B cell (primary cell): ENCODE data around the gene EVPL. TPM values are rescaled to one million over a fixed set of nuclear protein-coding genes. Genes with fewer than 3 reads are reported as not detected.
"Not testable (repeated sequence)": the region's sequence is repeated elsewhere in the genome, so short reads cannot be mapped to it uniquely, and the experiment has no call there.

Experiments used
- ATAC-seq: fragments of 200-7000 bp; cut with Tn5 transposase; one replicate; pipeline ENCODE4 v1.10.0; 2021; ENCODE audit warnings: low read depth, mild to moderate bottlenecking, moderate number of reproducible peaks, moderate library complexity
- CTCF ChIA-PET: fragments of 350-600 bp; sonication (Branson Sonifier 250); formaldehyde crosslinking; loops from one replicate; lab custom pipeline; 2021; ENCODE audit warnings: antibody characterized with exemption, inconsistent platforms; lab: Charles Lee
- POLR2A ChIA-PET: fragments of 350-600 bp; sonication (Branson Sonifier 250); formaldehyde crosslinking; loops from one replicate; lab custom pipeline; 2021; ENCODE audit warnings: antibody characterized with exemption; lab: Charles Lee
- DNase-seq: peaks from one replicate; pipeline ENCODE4 v3.0.0; 2013
- H2AFZ ChIP-seq: 2 replicates; pipeline ENCODE4 v1.6.1; 2012; ENCODE audit warnings: mild to moderate bottlenecking, low read depth, low read length; ENCODE audit not compliant: insufficient read depth, poor library complexity, severe bottlenecking
- H3K27ac ChIP-seq, 2 donors: 1 replicate in 1 of 2; 2 replicates in 1 of 2; pipeline ENCODE4 v1.5.1; 2012 to 2013; ENCODE audit warnings: low read length in 2 of 2, mild to moderate bottlenecking in 2 of 2, moderate library complexity in 1 of 2
- H3K27me3 ChIP-seq, 4 experiments: fragments of 200-600 bp in 1 of 4; sonication (generic) in 1 of 4; replicated peaks in 1 of 4; 1 replicate in 2 of 4; 2 replicates in 2 of 4; pipeline versions ENCODE4 v1.6.1 to v1.7.0; 2013 to 2016; ENCODE audit warnings: low read length in 3 of 4, mild to moderate bottlenecking in 2 of 4, mixed read lengths in 1 of 4, moderate library complexity in 1 of 4; ENCODE audit not compliant: insufficient read depth in 4 of 4, control insufficient read depth in 3 of 4; ENCODE audit errors: control extremely low read depth in 1 of 4
- H3K36me3 ChIP-seq, 2 experiments: replicated peaks in 1 of 2; 1 replicate in 1 of 2; 2 replicates in 1 of 2; pipeline versions ENCODE4 v1.6.1 to v1.7.1; 2013; ENCODE audit warnings: low read length in 1 of 2; ENCODE audit not compliant: insufficient read depth in 2 of 2, control insufficient read depth in 1 of 2; ENCODE audit errors: control extremely low read depth in 1 of 2, extremely low read depth in 1 of 2
- H3K4me1 ChIP-seq, 2 donors: fragments of 200-600 bp in 1 of 2; sonication (generic) in 1 of 2; 1 replicate in 1 of 2; 2 replicates in 1 of 2; pipeline versions ENCODE4 v1.5.1 to v1.6.1; 2013 to 2017; ENCODE audit warnings: low read length in 2 of 2; ENCODE audit not compliant: control insufficient read depth in 2 of 2, insufficient read depth in 2 of 2
- H3K4me2 ChIP-seq: replicated peaks from 2 replicates; pipeline ENCODE3; 2012; ENCODE audit warnings: mild to moderate bottlenecking, low read depth, low read length; ENCODE audit not compliant: poor library complexity, severe bottlenecking
- H3K4me3 ChIP-seq, 5 experiments: fragments of 200-600 bp in 1 of 5; sonication (generic) in 1 of 5; 1 replicate in 3 of 5; 2 replicates in 2 of 5; pipeline versions ENCODE4 v1.5.1 to v1.7.0; 2011 to 2016; ENCODE audit warnings: low read length in 4 of 5, mild to moderate bottlenecking in 4 of 5, low read depth in 2 of 5, control low read depth in 1 of 5, moderate library complexity in 1 of 5; ENCODE audit not compliant: insufficient read depth in 1 of 5; ENCODE audit errors: control extremely low read depth in 1 of 5, extremely low read depth in 1 of 5
- H3K79me2 ChIP-seq: fragments of 200-600 bp; sonication (generic); one replicate; pipeline ENCODE4 v1.6.0; 2016; ENCODE audit warnings: low read length; ENCODE audit not compliant: control insufficient read depth, insufficient read depth
- H3K9ac ChIP-seq: fragments of 200-600 bp; sonication (generic); 2 replicates; pipeline ENCODE4 v1.6.1; 2017; ENCODE audit warnings: mild to moderate bottlenecking, low read length, moderate library complexity
- H3K9me3 ChIP-seq, 3 donors: one replicate each; pipeline versions ENCODE4 v1.6.1 to v1.7.1; 2013; ENCODE audit warnings: low read length in 2 of 3; ENCODE audit not compliant: control insufficient read depth in 2 of 3, insufficient read depth in 1 of 3; ENCODE audit errors: control extremely low read depth in 1 of 3
- H4K20me1 ChIP-seq: 2 replicates; pipeline ENCODE4 v1.6.0; 2012; ENCODE audit warnings: mild to moderate bottlenecking, low read length; ENCODE audit not compliant: insufficient read depth, control insufficient read depth, poor library complexity, severe bottlenecking
- H3K27ac Mint-ChIP-seq: one replicate; pipeline ENCODE4 v1.8.0; 2021; ENCODE audit warnings: mixed read lengths
- H3K27me3 Mint-ChIP-seq: one replicate; pipeline ENCODE4 v1.8.0; 2021; ENCODE audit warnings: mixed read lengths
- H3K4me1 Mint-ChIP-seq: one replicate; pipeline ENCODE4 v1.8.0; 2021; ENCODE audit warnings: mixed read lengths
- H3K4me3 Mint-ChIP-seq: one replicate; pipeline ENCODE4 v1.8.0; 2021; ENCODE audit warnings: mixed read lengths
- H3K9me3 Mint-ChIP-seq: one replicate; pipeline ENCODE4 v1.8.0; 2022; ENCODE audit warnings: mixed read lengths; ENCODE audit not compliant: insufficient read depth
- WGBS: methylation state at CpG from one replicate; pipeline ENCODE4 v1.1.5; 2013; ENCODE audit warnings: missing lambda C conversion rate; ENCODE audit not compliant: insufficient coverage; 5-methylcytosine and 5-hydroxymethylcytosine counted together
- intact Hi-C: fragments of 100-400 bp; cut with micrococcal nuclease; formaldehyde crosslinking; loops from one replicate; pipeline ENCODE4 v1.10.0; 2022
- polyA plus RNA-seq: library from polyadenylated mRNA; depleted of rRNA; stranded (reverse); fragments of >200 nt; gene quantifications from 2 replicates; pipeline ENCODE4 v1.2.3, GENCODE V29; 2012
- total RNA-seq, 2 donors: library from RNA; stranded (reverse); fragments of 120-200 nt in 1 of 2; gene quantifications; 1 replicate in 1 of 2; 2 replicates in 1 of 2; pipeline versions ENCODE4 v1.2.3 to v1.2.4, GENCODE V29; 2013 to 2022
- TF ChIP-seq, protein P1 (sequence below): fragments of 200-600 bp; IDR thresholded peaks from one replicate; pipeline ENCODE4 v1.8.0; 2022; ENCODE audit warnings: antibody characterized with exemption, mild to moderate bottlenecking

Gene EVPL
- total and polyA plus RNA-seq, 2 donors (not counting 1 experiment from before 2014, with no cell fraction given): not detected

DNA sequence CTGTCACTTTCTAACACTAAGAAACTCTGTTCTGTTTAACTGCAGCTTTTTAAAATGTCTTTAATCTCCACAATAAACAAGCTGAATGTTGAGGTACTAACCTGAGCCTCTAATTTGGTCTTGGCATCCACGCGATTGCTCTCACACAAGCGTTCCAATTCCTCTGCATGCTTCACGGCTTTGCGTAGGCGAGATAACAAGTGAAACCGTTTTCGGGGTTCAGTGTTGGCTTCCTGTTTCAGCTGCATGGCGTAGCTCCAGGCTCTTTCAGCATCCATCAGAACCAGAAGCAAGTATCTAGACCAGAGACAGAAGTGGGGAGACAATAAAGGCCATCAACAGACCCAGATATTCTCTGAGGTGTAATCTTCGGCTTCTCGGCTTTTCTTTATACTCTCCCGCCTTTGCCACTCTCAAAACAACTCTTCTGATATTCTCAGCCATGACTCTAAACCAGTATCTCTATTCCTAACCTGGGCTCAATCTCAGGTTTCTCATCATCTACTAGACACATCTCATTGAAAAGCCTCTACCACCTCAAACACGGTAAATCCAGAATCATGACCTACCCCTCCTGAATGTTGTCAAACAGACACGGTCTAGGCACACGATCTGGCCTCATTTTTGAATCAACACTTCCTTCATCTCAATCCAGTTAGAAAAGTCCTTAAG is 36.9 kb upstream of the EVPL start:
- no peaks in the 10 kb centered on the region for H3K27me3 ChIP-seq
- Mint-ChIP-seq H3K27me3 (no peaks in the 10 kb centered on the region), H3K4me1 (peaks cover 11% of the 10 kb centered on the region), H3K4me3 (no peak overlapping the region), H3K27ac (peak overlapping the region; percentile 73), H3K9me3 (no peaks in the 10 kb centered on the region)
- H3K27ac ChIP-seq: peak overlapping the region in 1 of 2 donors; percentile 49
- H3K4me3 ChIP-seq: no peak overlapping the region
- DNase-seq: peak; percentile 35
- TF ChIP-seq, protein P1, sequence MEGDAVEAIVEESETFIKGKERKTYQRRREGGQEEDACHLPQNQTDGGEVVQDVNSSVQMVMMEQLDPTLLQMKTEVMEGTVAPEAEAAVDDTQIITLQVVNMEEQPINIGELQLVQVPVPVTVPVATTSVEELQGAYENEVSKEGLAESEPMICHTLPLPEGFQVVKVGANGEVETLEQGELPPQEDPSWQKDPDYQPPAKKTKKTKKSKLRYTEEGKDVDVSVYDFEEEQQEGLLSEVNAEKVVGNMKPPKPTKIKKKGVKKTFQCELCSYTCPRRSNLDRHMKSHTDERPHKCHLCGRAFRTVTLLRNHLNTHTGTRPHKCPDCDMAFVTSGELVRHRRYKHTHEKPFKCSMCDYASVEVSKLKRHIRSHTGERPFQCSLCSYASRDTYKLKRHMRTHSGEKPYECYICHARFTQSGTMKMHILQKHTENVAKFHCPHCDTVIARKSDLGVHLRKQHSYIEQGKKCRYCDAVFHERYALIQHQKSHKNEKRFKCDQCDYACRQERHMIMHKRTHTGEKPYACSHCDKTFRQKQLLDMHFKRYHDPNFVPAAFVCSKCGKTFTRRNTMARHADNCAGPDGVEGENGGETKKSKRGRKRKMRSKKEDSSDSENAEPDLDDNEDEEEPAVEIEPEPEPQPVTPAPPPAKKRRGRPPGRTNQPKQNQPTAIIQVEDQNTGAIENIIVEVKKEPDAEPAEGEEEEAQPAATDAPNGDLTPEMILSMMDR: no peak
- peaks cover 2 to 84% of the 10 kb centered on the region in 2 experiments for H3K36me3 ChIP-seq
- ATAC-seq: no peak
- H3K79me2 ChIP-seq: peaks cover 12% of the 10 kb centered on the region
- intact Hi-C loops: no loop called here
- peaks cover 14% of the 10 kb centered on the region for H4K20me1 ChIP-seq
- no peaks in the 10 kb centered on the region for H3K9me3 ChIP-seq
- no peak overlapping the region for H2AFZ ChIP-seq
- POLR2A ChIA-PET: interaction anchor here (0.6 to 0.7 kb wide), 2 partner anchors 340 to 1001 kb away, joined by 5 to 10 read pairs; no protein-coding TSS in a partner anchor
- CTCF ChIA-PET: interaction anchor here (0.7 to 1.9 kb wide), 4 partner anchors 50 to 311 kb away, joined by 3 to 6 read pairs (median 4); no protein-coding TSS in a partner anchor
- no peak overlapping the region for H3K4me2 ChIP-seq
- no peaks in the 10 kb centered on the region for H3K4me1 ChIP-seq
- H3K9ac ChIP-seq: no peak overlapping the region
- WGBS: 75% methylated on average over 15 of the region's 15 CpGs

DNA sequence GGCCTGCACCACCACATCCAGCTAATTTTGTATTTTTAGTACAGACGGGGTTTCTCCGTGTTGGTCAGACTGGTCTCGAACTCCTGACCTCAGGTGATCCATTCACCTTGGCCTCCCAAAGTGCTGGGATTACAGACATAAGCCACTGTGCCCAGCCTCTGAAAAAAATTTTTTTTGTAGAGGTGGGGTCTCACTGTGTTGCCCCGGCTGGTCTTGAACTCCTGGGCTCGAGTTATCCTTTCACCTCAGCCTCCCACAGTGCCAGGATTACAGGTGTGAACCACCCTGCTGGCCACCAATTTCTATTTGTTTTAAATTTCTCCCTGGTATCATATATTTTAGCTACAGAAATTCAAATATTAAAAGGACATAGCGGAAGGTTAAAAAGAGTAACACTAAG is 31.2 kb upstream of the EVPL start:
- H3K79me2 ChIP-seq, H3K4me3 Mint-ChIP-seq: not testable (repeated sequence)

More for the DNA sequence above, 31.2 kb upstream of the EVPL start:
- H3K4me2 ChIP-seq, H3K4me3 ChIP-seq, POLR2A ChIA-PET, ATAC-seq, DNase-seq, H3K9me3 ChIP-seq, H3K9ac ChIP-seq, H3K27me3 Mint-ChIP-seq, H3K9me3 Mint-ChIP-seq, H2AFZ ChIP-seq, H3K27ac Mint-ChIP-seq, H3K4me1 ChIP-seq, H3K27me3 ChIP-seq, H4K20me1 ChIP-seq, H3K4me1 Mint-ChIP-seq, H3K27ac ChIP-seq, intact Hi-C loops: not testable (repeated sequence)
- CTCF ChIA-PET: interaction anchor here (1.4 to 1.7 kb wide), 2 partner anchors 44 to 221 kb away, joined by 3 to 4 read pairs; no protein-coding TSS in a partner anchor
- peaks cover 13 to 79% of the 10 kb centered on the region in 2 experiments for H3K36me3 ChIP-seq
- WGBS: 70% methylated on average over 2 of the region's 6 CpGs
